ENCODE data around the gene RGS16. TPM values are rescaled to one million over a fixed set of nuclear protein-coding genes. Genes with fewer than 3 reads are reported as not detected.
A peak's percentile ranks its signal among the peaks of the same experiment; 100 is the strongest.

RGS16 gene
- total RNA-seq, 1 donor from 2014 or later: 2.6 TPM

GRCh38 chr1:182588500-182589396, 15.4 kb downstream of the RGS16 start, which contains the start of gene RNASEL:
TSS of gene RNASEL (minus strand) at chr1:182589256. CDS start at chr1:182586806, 2,450 bp downstream.
- TF ChIP-seq, protein P1, sequence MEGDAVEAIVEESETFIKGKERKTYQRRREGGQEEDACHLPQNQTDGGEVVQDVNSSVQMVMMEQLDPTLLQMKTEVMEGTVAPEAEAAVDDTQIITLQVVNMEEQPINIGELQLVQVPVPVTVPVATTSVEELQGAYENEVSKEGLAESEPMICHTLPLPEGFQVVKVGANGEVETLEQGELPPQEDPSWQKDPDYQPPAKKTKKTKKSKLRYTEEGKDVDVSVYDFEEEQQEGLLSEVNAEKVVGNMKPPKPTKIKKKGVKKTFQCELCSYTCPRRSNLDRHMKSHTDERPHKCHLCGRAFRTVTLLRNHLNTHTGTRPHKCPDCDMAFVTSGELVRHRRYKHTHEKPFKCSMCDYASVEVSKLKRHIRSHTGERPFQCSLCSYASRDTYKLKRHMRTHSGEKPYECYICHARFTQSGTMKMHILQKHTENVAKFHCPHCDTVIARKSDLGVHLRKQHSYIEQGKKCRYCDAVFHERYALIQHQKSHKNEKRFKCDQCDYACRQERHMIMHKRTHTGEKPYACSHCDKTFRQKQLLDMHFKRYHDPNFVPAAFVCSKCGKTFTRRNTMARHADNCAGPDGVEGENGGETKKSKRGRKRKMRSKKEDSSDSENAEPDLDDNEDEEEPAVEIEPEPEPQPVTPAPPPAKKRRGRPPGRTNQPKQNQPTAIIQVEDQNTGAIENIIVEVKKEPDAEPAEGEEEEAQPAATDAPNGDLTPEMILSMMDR (IDR thresholded peaks at IDR 0.05): no peak
- Mint-ChIP-seq H3K27me3 (no peaks in the 10 kb centered on the region), H3K9me3 (no peaks in the 10 kb centered on the region), H3K4me3 (peak within 1 kb of the TSS; percentile 92), H3K4me1 (peaks cover 52% of the 10 kb centered on the region), H3K27ac (peak within 1 kb of the TSS; percentile 96), H3K36me3 (ENCODE audit: low read depth) (peaks cover 37% of the 10 kb centered on the region)
- ChIA-PET CTCF (interaction anchor here (0.7 to 2.2 kb wide), 11 partner anchors 9 to 200 kb away, joined by 3 to 8 read pairs (median 4); no protein-coding TSS in a partner anchor), POLR2A (interaction anchor here (0.8 to 2.9 kb wide), 6 partner anchors 15 to 104 kb away, joined by 4 to 24 read pairs (median 7); partner anchors contain the start of gene RGS16)
- DNase-seq (peak; percentile 39), ATAC-seq (ENCODE audit: low read depth) (peak; percentile 90)
- intact Hi-C loops (cut with micrococcal nuclease): loop anchor here (1.0 to 5.0 kb wide), 6 partner anchors 16 to 884 kb away; partner anchors contain the start of genes DHX9, RGS16 and SMG7

DNA sequence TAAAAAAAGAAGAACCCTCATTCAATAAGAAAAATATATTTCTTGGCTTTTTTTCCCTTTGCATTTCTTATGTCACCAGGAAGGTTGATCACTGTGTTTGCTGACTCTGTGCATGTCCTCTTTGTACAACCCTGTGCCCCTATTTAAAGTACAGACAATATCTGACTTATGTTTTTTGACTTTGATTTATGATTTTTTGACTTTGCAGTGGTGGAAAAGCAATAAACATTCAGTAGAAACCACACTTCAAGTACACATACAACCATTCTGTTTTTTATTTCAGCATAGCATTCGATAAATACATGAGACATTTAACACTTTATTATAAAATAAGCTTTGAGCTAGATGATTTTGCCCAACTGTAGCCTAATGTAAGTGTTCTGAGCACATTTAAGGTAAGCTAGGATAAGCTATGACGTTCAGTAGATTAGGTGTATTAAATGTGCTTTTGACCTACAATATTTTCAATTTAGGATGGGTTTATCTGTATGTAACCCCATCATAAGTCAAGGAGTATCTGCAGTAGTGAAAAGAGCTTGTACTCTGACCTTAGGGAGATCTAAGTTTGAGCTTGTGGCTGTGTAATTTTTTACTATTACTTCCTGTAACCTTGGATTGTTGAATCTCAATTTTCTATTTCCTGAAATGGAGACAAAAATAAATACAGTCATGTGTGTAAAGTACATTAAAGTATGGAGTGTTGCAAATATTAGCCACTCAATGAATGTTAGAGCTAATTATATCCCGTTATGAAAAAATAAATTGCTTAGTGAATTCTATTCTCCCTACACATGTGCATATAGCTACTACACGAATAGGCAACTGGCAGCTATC, 16.3 kb downstream of the RGS16 start:
- intact Hi-C loops (cut with micrococcal nuclease): loop anchor here (1.0 to 5.0 kb wide), 6 partner anchors 16 to 884 kb away; partner anchors contain the start of genes DHX9, RGS16 and SMG7
- DNase-seq (no peak), ATAC-seq (ENCODE audit: low read depth) (peak; percentile 29)
- ChIA-PET POLR2A (interaction anchor here (0.8 to 2.9 kb wide), 6 partner anchors 14 to 103 kb away, joined by 4 to 24 read pairs (median 7); partner anchors contain the start of gene RGS16), CTCF (interaction anchor here (0.7 to 2.2 kb wide), 8 partner anchors 10 to 197 kb away, joined by 3 to 8 read pairs (median 5); no protein-coding TSS in a partner anchor)
- TF ChIP-seq, protein P1 (IDR thresholded peaks at IDR 0.05): no peak
- Mint-ChIP-seq H3K27me3 (no peaks in the 10 kb centered on the region), H3K4me3 (peak overlapping the region; percentile 92), H3K4me1 (peaks cover 60% of the 10 kb centered on the region), H3K9me3 (no peaks in the 10 kb centered on the region), H3K36me3 (ENCODE audit: low read depth) (peaks cover 46% of the 10 kb centered on the region), H3K27ac (peak overlapping the region; percentile 96)

GRCh38 chr1:182587093-182587492, 17.1 kb downstream of the RGS16 start:
- intact Hi-C loops (cut with micrococcal nuclease): loop anchor here (5.0 kb wide), 2 partner anchors 250 to 885 kb away; partner anchors contain the start of genes DHX9 and SMG7
- Mint-ChIP-seq H3K27me3 (no peaks in the 10 kb centered on the region), H3K4me3 (no peak overlapping the region), H3K36me3 (ENCODE audit: low read depth) (peaks cover 54% of the 10 kb centered on the region), H3K4me1 (peaks cover 60% of the 10 kb centered on the region), H3K9me3 (no peaks in the 10 kb centered on the region), H3K27ac (no peak overlapping the region)
- DNase-seq (no peak), ATAC-seq (ENCODE audit: low read depth) (no peak)
- POLR2A ChIA-PET: no interaction called here
- CTCF ChIA-PET: interaction anchor here (1.8 to 2.2 kb wide), 3 partner anchors 11 to 103 kb away, joined by 6 to 8 read pairs (median 7); no protein-coding TSS in a partner anchor
- TF ChIP-seq, protein P1 (IDR thresholded peaks at IDR 0.05): no peak

DNA sequence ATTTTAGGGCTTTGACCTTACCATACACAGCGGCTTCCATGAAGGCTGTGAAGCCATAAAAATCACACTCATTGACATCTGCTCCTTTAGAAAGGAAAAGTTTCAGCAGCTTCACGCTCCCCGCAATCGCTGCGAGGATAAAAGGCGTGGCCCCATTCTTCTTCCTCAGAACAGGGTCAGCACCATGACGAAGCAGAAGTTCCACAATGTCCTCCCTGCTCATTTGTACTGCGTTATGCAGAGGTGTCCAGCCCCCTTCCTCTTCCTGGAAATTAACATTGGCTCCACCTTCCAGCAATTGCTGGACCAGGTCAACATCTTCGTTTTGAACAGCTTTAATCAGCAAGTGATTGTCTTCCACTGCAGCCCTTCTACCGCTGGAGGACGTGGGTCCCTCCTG, 17.8 kb downstream of the RGS16 start:
- H3K9me3 Mint-ChIP-seq: no peaks in the 10 kb centered on the region
- peaks cover 60% of the 10 kb centered on the region for H3K4me1 Mint-ChIP-seq
- ChIA-PET POLR2A (no interaction called here), CTCF (no interaction called here)
- H3K27ac Mint-ChIP-seq: no peak overlapping the region
- no peak overlapping the region for H3K4me3 Mint-ChIP-seq
- no peaks in the 10 kb centered on the region for H3K27me3 Mint-ChIP-seq
- TF ChIP-seq, protein P1 (IDR thresholded peaks at IDR 0.05): no peak
- intact Hi-C loops (cut with micrococcal nuclease): loop anchor here (5.0 kb wide), 2 partner anchors 251 to 886 kb away; partner anchors contain the start of genes DHX9 and SMG7
- no peak for DNase-seq
- ATAC-seq (ENCODE audit: low read depth): no peak
- peaks cover 61% of the 10 kb centered on the region for H3K36me3 Mint-ChIP-seq (ENCODE audit: low read depth)
